CD4-positive, CD25-positive, alpha-beta regulatory T cell (primary cell): Measurements from ENCODE around the gene DDX31. TPM values are rescaled to one million over a fixed set of nuclear protein-coding genes. Genes with fewer than 3 reads are reported as not detected.

Experiments used
- ATAC-seq, 2 donors: fragments of 150-1000 bp; cut with Tn5 transposase; one replicate each; pipeline ENCODE4 v1.10.0; 2021; ENCODE audit warnings: low read depth in 2 of 2, moderate number of reproducible peaks in 2 of 2, moderate library complexity in 1 of 2
- DNase-seq, 3 donors: peaks; one replicate each; pipeline versions ENCODE4 v3.0.0 to v3.0.0-alpha.2; 2012 to 2022; ENCODE audit warnings: mixed read lengths in 1 of 3
- H3K27ac ChIP-seq: one replicate; pipeline ENCODE4 v1.7.0; 2013; ENCODE audit warnings: mild to moderate bottlenecking, low read length; ENCODE audit not compliant: insufficient read depth, poor library complexity, severe bottlenecking
- H3K27me3 ChIP-seq: one replicate; pipeline ENCODE4 v1.7.0; 2013; ENCODE audit warnings: low read length; ENCODE audit not compliant: control insufficient read depth, insufficient read depth
- H3K36me3 ChIP-seq: one replicate; pipeline ENCODE4 v1.7.0; 2013; ENCODE audit warnings: mild to moderate bottlenecking, low read length, moderate library complexity; ENCODE audit not compliant: control insufficient read depth, insufficient read depth
- H3K4me1 ChIP-seq: 2 replicates; pipeline ENCODE4 v1.7.0; 2013; ENCODE audit warnings: mild to moderate bottlenecking, low read length; ENCODE audit not compliant: insufficient read depth, control insufficient read depth, poor library complexity, severe bottlenecking
- H3K4me3 ChIP-seq: one replicate; pipeline ENCODE4 v1.7.0; 2013; ENCODE audit warnings: low read depth, mild to moderate bottlenecking, low read length, moderate library complexity
- H3K9me3 ChIP-seq, 2 experiments: 1 replicate in 1 of 2; 2 replicates in 1 of 2; pipeline ENCODE4 v1.7.0; 2013; ENCODE audit warnings: low read length in 2 of 2, mild to moderate bottlenecking in 1 of 2, moderate library complexity in 1 of 2; ENCODE audit not compliant: control insufficient read depth in 2 of 2
- H3K27ac Mint-ChIP-seq, 3 donors: one replicate each; pipeline ENCODE4 v1.8.0; 2020 to 2022; ENCODE audit warnings: mild to moderate bottlenecking in 3 of 3, mixed read lengths in 3 of 3, moderate library complexity in 2 of 3
- H3K27me3 Mint-ChIP-seq: one replicate; pipeline ENCODE4 v1.8.0; 2022; ENCODE audit warnings: mild to moderate bottlenecking, mixed read lengths
- H3K36me3 Mint-ChIP-seq: one replicate; pipeline ENCODE4 v1.8.0; 2020; ENCODE audit warnings: mixed read lengths
- H3K4me1 Mint-ChIP-seq, 4 donors: one replicate each; pipeline ENCODE4 v1.8.0; 2020 to 2022; ENCODE audit warnings: mixed read lengths in 4 of 4, mild to moderate bottlenecking in 1 of 4
- H3K4me3 Mint-ChIP-seq, 4 donors: one replicate each; pipeline ENCODE4 v1.8.0; 2020 to 2022; ENCODE audit warnings: mild to moderate bottlenecking in 4 of 4, mixed read lengths in 4 of 4, moderate library complexity in 3 of 4
- H3K9me3 Mint-ChIP-seq, 7 donors: one replicate each; pipeline ENCODE4 v1.8.0; 2020 to 2022; ENCODE audit warnings: mixed read lengths in 7 of 7, mild to moderate bottlenecking in 3 of 7, moderate library complexity in 2 of 7
- polyA plus RNA-seq, 4 donors: library from polyadenylated mRNA; unstranded; fragments of 300-500 nt; fragmentation: Illumina TruSeq; gene quantifications; one replicate each; pipeline ENCODE4 v1.2.3, GENCODE V29; 2021
- total RNA-seq: library from RNA; stranded (reverse); gene quantifications from one replicate; pipeline ENCODE4 v1.2.3, GENCODE V29; 2022

Gene DDX31
- total and polyA plus RNA-seq, 5 donors from 2014 or later: 7.1 to 12.1 (median 7.3) TPM

- Histone ChIP-seq H3K27ac (no peak overlapping the region), H3K27me3 (peaks cover 2% of the 10 kb centered on the region), H3K36me3 (no peaks in the 10 kb centered on the region), H3K9me3 (peaks cover 0 to 3% of the 10 kb centered on the region in 2 experiments), H3K4me3 (no peak overlapping the region), H3K4me1 (no peaks in the 10 kb centered on the region)
- H3K27me3 Mint-ChIP-seq: peaks cover 5% of the 10 kb centered on the region
- ATAC-seq (no peak), DNase-seq (no peak)
- H3K4me1 Mint-ChIP-seq: peaks cover 0 to 4% (median 0%) of the 10 kb centered on the region in 4 donors
- peaks cover 3% of the 10 kb centered on the region for H3K36me3 Mint-ChIP-seq
- H3K27ac Mint-ChIP-seq: no peak overlapping the region
- peaks cover 0 to 12% (median 0%) of the 10 kb centered on the region in 7 donors for H3K9me3 Mint-ChIP-seq
- no peak overlapping the region for H3K4me3 Mint-ChIP-seq
Measured at GRCh38 chr9:132556714-132557113, 113.1 kb downstream of the DDX31 start.

GRCh38 chr9:132556235-132556634, 113.5 kb downstream of the DDX31 start:
- DNase-seq: no peak
- Mint-ChIP-seq H3K9me3 (peaks cover 0 to 12% (median 0%) of the 10 kb centered on the region in 7 donors), H3K4me3 (no peak overlapping the region), H3K4me1 (peaks cover 0 to 4% (median 0%) of the 10 kb centered on the region in 4 donors), H3K27ac (no peak overlapping the region), H3K36me3 (peaks cover 3% of the 10 kb centered on the region), H3K27me3 (peaks cover 9% of the 10 kb centered on the region)
- H3K27me3 ChIP-seq: peaks cover 2% of the 10 kb centered on the region
- no peaks in the 10 kb centered on the region for H3K4me1 ChIP-seq
- no peak overlapping the region for H3K27ac ChIP-seq
- ATAC-seq: no peak
- H3K4me3 ChIP-seq: no peak overlapping the region
- H3K9me3 ChIP-seq: peaks cover 0 to 3% of the 10 kb centered on the region in 2 experiments
- no peaks in the 10 kb centered on the region for H3K36me3 ChIP-seq

GRCh38 chr9:132555528-132555927, 114.3 kb downstream of the DDX31 start:
- Mint-ChIP-seq H3K4me1 (peaks cover 0 to 4% (median 0%) of the 10 kb centered on the region in 4 donors), H3K9me3 (peaks cover 0 to 12% (median 0%) of the 10 kb centered on the region in 7 donors), H3K27me3 (peaks cover 9% of the 10 kb centered on the region), H3K4me3 (no peak overlapping the region), H3K27ac (no peak overlapping the region), H3K36me3 (peaks cover 3% of the 10 kb centered on the region)
- DNase-seq (no peak), ATAC-seq (no peak)
- Histone ChIP-seq H3K36me3 (no peaks in the 10 kb centered on the region), H3K4me1 (no peaks in the 10 kb centered on the region), H3K9me3 (peaks cover 0 to 3% of the 10 kb centered on the region in 2 experiments), H3K27ac (no peak overlapping the region), H3K4me3 (no peak overlapping the region), H3K27me3 (peaks cover 2% of the 10 kb centered on the region)

- H3K27ac Mint-ChIP-seq: no peak overlapping the region
- H3K9me3 Mint-ChIP-seq: peaks cover 0 to 10% (median 0%) of the 10 kb centered on the region in 7 donors
- H3K27me3 Mint-ChIP-seq: peaks cover 10% of the 10 kb centered on the region
- peaks cover 0 to 3% of the 10 kb centered on the region in 2 experiments for H3K9me3 ChIP-seq
- peaks cover 3% of the 10 kb centered on the region for H3K36me3 Mint-ChIP-seq
- H3K4me3 Mint-ChIP-seq: no peak overlapping the region
- peaks cover 2% of the 10 kb centered on the region for H3K27me3 ChIP-seq
- peaks cover 0 to 3% (median 0%) of the 10 kb centered on the region in 4 donors for H3K4me1 Mint-ChIP-seq
- DNase-seq (no peak), ATAC-seq (no peak)
- no peaks in the 10 kb centered on the region for H3K36me3 ChIP-seq
- no peak overlapping the region for H3K4me3 ChIP-seq
- no peak overlapping the region for H3K27ac ChIP-seq
- H3K4me1 ChIP-seq: no peaks in the 10 kb centered on the region
Measured at GRCh38 chr9:132554755-132555154, 115.0 kb downstream of the DDX31 start.

GRCh38 chr9:132552041-132552440, 117.7 kb downstream of the DDX31 start:
- ATAC-seq: no peak

GRCh38 chr9:132551556-132551955, 118.2 kb downstream of the DDX31 start:
- peaks cover 13% of the 10 kb centered on the region for H3K27me3 Mint-ChIP-seq
- Histone ChIP-seq H3K27ac (no peak overlapping the region), H3K9me3 (no peaks in the 10 kb centered on the region), H3K36me3 (no peaks in the 10 kb centered on the region), H3K4me1 (no peaks in the 10 kb centered on the region), H3K4me3 (no peak overlapping the region), H3K27me3 (peaks cover 2% of the 10 kb centered on the region)
- no peaks in the 10 kb centered on the region for H3K36me3 Mint-ChIP-seq
- ATAC-seq: no peak
- H3K4me1 Mint-ChIP-seq: no peaks in the 10 kb centered on the region
- DNase-seq: no peak
- H3K9me3 Mint-ChIP-seq: peaks cover 0 to 4% (median 0%) of the 10 kb centered on the region in 7 donors
- H3K4me3 Mint-ChIP-seq: no peak overlapping the region
- no peak overlapping the region for H3K27ac Mint-ChIP-seq

More at GRCh38 chr9:132552041-132552440, 117.7 kb downstream of the DDX31 start:
- H3K9me3 ChIP-seq: no peaks in the 10 kb centered on the region
- Mint-ChIP-seq H3K27ac (no peak overlapping the region), H3K4me3 (no peak overlapping the region), H3K9me3 (peaks cover 0 to 4% (median 0%) of the 10 kb centered on the region in 7 donors), H3K4me1 (no peaks in the 10 kb centered on the region), H3K27me3 (peaks cover 13% of the 10 kb centered on the region), H3K36me3 (no peaks in the 10 kb centered on the region)
- no peak overlapping the region for H3K27ac ChIP-seq
- peaks cover 2% of the 10 kb centered on the region for H3K27me3 ChIP-seq
- no peaks in the 10 kb centered on the region for H3K36me3 ChIP-seq
- no peaks in the 10 kb centered on the region for H3K4me1 ChIP-seq
- no peak overlapping the region for H3K4me3 ChIP-seq
- DNase-seq: no peak

- Histone ChIP-seq H3K36me3 (no peaks in the 10 kb centered on the region), H3K27me3 (peaks cover 2% of the 10 kb centered on the region), H3K4me3 (no peak overlapping the region), H3K9me3 (no peaks in the 10 kb centered on the region), H3K27ac (no peak overlapping the region), H3K4me1 (no peaks in the 10 kb centered on the region)
- Mint-ChIP-seq H3K4me3 (no peak overlapping the region), H3K36me3 (no peaks in the 10 kb centered on the region), H3K9me3 (peaks cover 0 to 4% (median 0%) of the 10 kb centered on the region in 7 donors), H3K27me3 (peaks cover 13% of the 10 kb centered on the region), H3K4me1 (no peaks in the 10 kb centered on the region), H3K27ac (no peak overlapping the region)
- ATAC-seq: no peak
- DNase-seq: no peak
Measured at GRCh38 chr9:132548751-132549640, 120.8 kb downstream of the DDX31 start.
